Heart right ventricle (tissue), 16 donors: Measurements from ENCODE around the gene ASB13. TPM values are rescaled to one million over a fixed set of nuclear protein-coding genes. Genes with fewer than 3 reads are reported as not detected.

ENCODE experiments used
- ATAC-seq, 8 donors: fragments of 200-7000 bp; cut with Tn5 transposase; one replicate each; pipeline ENCODE4 v1.9.1; 2020; ENCODE audit warnings: mild to moderate bottlenecking in 8 of 8, moderate library complexity in 8 of 8, moderate number of reproducible peaks in 1 of 8
- DNase-seq, 2 donors: peaks; one replicate each; pipeline ENCODE4 v3.0.0-alpha.2; 2020
- H3K27ac ChIP-seq, 10 donors: fragments of 200-600 bp; sonication (generic) in 2 of 10; one replicate each; pipeline versions ENCODE4 v1.5.0 to v1.8.0; 2020 to 2022; ENCODE audit warnings: mild to moderate bottlenecking in 3 of 10
- H3K27me3 ChIP-seq, 7 donors: fragments of 200-600 bp; one replicate each; pipeline ENCODE4 v1.8.0; 2021 to 2022; ENCODE audit warnings: mild to moderate bottlenecking in 2 of 7
- H3K36me3 ChIP-seq, 9 donors: fragments of 200-600 bp; sonication (generic) in 1 of 9; one replicate each; pipeline versions ENCODE4 v1.5.0 to v1.8.0; 2020 to 2022; ENCODE audit warnings: mild to moderate bottlenecking in 2 of 9
- H3K4me1 ChIP-seq, 9 donors: fragments of 200-600 bp; sonication (generic) in 1 of 9; one replicate each; pipeline versions ENCODE4 v1.5.0 to v1.8.0; 2020 to 2022; ENCODE audit warnings: mild to moderate bottlenecking in 4 of 9
- H3K4me3 ChIP-seq, 10 donors: fragments of 200-600 bp; sonication (generic) in 2 of 10; one replicate each; pipeline versions ENCODE4 v1.5.0 to v1.8.0; 2020 to 2022; ENCODE audit warnings: mild to moderate bottlenecking in 7 of 10, moderate library complexity in 2 of 10
- H3K9me3 ChIP-seq, 11 donors: fragments of 200-600 bp in 10 of 11; sonication (generic) in 2 of 11; one replicate each; pipeline versions ENCODE4 v1.5.0 to v1.8.0; 2013 to 2022; ENCODE audit warnings: mild to moderate bottlenecking in 2 of 11, control low read depth in 1 of 11, moderate library complexity in 1 of 11
- WGBS, 2 donors: extraction: QIAGEN DNeasy Blood & Tissue Kit; methylation state at CpG; one replicate each; pipeline ENCODE4 v1.1.7; 2013; ENCODE audit warnings: inconsistent platforms in 1 of 2; 5-methylcytosine and 5-hydroxymethylcytosine counted together
- intact Hi-C, 10 donors: fragments of 100-400 bp; cut with DNase I; formaldehyde crosslinking; loops; one replicate each; pipeline versions ENCODE4 v1.11.1 to v1.14.2; 2022
- polyA plus RNA-seq, 2 donors: library from polyadenylated mRNA; stranded (reverse); fragments of 200-250 nt; gene quantifications; one replicate each; pipeline ENCODE4 v1.2.3, GENCODE V29; 2013
- total RNA-seq, 10 donors: library from RNA; stranded (reverse); fragmentation: NEBNext Ultra II Directional in 3 of 10; extraction: Animal tissue kit (Norgen Biotek cat#: 25700) in 3 of 10; gene quantifications; one replicate each; pipeline versions ENCODE4 v1.2.1 to v1.2.4, GENCODE V29; 2021 to 2023
- TF ChIP-seq, protein P1 (sequence below), 9 donors: fragments of 200-600 bp; sonication (generic) in 2 of 9; IDR thresholded peaks; one replicate each; pipeline versions ENCODE4 v1.5.0 to v1.8.0; 2021 to 2022; ENCODE audit warnings: antibody characterized with exemption in 9 of 9, mild to moderate bottlenecking in 5 of 9, moderate library complexity in 1 of 9
- donor health status: Arrhythmogenic right ventricular cardiomyopathy.
- donor health status: ischemic (EF 13 %, LVEDD 7.1; RV severe dilation, severe dysfunction).
- donor health status: healthy with polysubstance abuse.
- donor health status: DM: no; HTN: yes; CAD: no.
- donor health status: DM: no; HTN: no; CAD: no.
- donor health status: ischemic (EF 25% LVEDD 6.9; RV normal size, moderate dysfunction).
- donor health status: ischemic (EF 25% LVEDD 5.7; RV mildly dilated, moderate dysfunction).
- donor health status: healthy.
- donor health status: DM: yes; HTN: yes; CAD: no.
- donor health status: Ischemic cardiomyopathy.
- donor health status: ischemic (EF 35%, LVEDD 5.7; RV mildly dilated, moderate dysfunction).
- donor health status: nonischemic (EF 11% LVEDD 7.7; RV severe dilation, severe dysfunction).
- donor health status: DM: yes; HTN: yes; CAD: no.
- donor health status: PGD.
- donor health status: ischemic (EF 29% LVEDD 5.4; RV normal size, mild dysfunction).
- donor health status: nonischemic (EF 23%, LVEDD 6.1; RV moderate dilation, normal function).

The ASB13 gene
- total and polyA plus RNA-seq, 12 donors = 8.4 to 18.0 (median 13.4) TPM

DNA sequence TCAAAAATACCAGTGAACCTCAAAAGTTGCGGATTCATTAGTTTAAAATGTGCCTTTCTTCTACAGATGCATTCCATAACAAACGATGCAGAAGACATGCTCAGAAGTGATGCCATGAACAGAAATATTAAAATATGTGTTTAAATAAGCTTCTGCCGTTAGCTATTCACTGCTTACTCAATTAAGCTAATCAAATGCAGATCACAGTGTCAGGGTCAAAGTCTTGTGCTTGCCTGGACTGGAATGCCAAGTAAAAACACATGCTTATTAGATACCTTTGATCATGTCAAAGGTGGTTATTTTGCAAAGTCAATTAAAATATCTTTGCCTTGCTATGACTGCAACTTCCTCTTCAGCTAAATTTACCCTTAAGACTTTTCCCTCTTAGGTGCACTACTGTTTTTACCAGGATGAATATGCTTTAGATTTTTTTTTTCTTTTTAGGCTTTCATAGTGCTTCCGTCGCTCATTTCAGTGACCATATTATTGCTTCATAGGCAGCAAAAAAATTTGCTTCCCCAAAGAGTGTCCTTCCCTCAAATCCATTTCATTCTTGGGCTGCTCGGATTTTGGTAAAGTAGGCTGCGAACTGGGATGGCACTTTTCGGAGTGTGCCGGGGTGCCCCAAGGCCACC lies 905 bp downstream of the ASB13 start:
- no peaks in the 10 kb centered on the region for H3K9me3 ChIP-seq
- no peak for DNase-seq
- peak overlapping the region; percentile 66 to 99 (median 96) for H3K4me3 ChIP-seq
- ATAC-seq = no peak
- WGBS, 2 donors = 31 to 36% methylated on average over 9 of the region's 9 CpGs
- no peaks in the 10 kb centered on the region for H3K36me3 ChIP-seq
- intact Hi-C loops = no loop called here
- peaks cover 0 to 34% (median 17%) of the 10 kb centered on the region in 9 donors for H3K4me1 ChIP-seq
- no peaks in the 10 kb centered on the region for H3K27me3 ChIP-seq
- TF ChIP-seq, protein P1, sequence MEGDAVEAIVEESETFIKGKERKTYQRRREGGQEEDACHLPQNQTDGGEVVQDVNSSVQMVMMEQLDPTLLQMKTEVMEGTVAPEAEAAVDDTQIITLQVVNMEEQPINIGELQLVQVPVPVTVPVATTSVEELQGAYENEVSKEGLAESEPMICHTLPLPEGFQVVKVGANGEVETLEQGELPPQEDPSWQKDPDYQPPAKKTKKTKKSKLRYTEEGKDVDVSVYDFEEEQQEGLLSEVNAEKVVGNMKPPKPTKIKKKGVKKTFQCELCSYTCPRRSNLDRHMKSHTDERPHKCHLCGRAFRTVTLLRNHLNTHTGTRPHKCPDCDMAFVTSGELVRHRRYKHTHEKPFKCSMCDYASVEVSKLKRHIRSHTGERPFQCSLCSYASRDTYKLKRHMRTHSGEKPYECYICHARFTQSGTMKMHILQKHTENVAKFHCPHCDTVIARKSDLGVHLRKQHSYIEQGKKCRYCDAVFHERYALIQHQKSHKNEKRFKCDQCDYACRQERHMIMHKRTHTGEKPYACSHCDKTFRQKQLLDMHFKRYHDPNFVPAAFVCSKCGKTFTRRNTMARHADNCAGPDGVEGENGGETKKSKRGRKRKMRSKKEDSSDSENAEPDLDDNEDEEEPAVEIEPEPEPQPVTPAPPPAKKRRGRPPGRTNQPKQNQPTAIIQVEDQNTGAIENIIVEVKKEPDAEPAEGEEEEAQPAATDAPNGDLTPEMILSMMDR (IDR thresholded peaks at IDR 0.05) = no peak
- peak overlapping the region in 9 of 10 donors; percentile 74 to 86 (median 81) for H3K27ac ChIP-seq

GRCh38 chr10:5663692-5664427 lies 2.5 kb downstream of the ASB13 start:
- 75 to 77% methylated on average over 12 of the region's 12 CpGs for WGBS, 2 donors
- no peak overlapping the region for H3K4me3 ChIP-seq

DNA sequence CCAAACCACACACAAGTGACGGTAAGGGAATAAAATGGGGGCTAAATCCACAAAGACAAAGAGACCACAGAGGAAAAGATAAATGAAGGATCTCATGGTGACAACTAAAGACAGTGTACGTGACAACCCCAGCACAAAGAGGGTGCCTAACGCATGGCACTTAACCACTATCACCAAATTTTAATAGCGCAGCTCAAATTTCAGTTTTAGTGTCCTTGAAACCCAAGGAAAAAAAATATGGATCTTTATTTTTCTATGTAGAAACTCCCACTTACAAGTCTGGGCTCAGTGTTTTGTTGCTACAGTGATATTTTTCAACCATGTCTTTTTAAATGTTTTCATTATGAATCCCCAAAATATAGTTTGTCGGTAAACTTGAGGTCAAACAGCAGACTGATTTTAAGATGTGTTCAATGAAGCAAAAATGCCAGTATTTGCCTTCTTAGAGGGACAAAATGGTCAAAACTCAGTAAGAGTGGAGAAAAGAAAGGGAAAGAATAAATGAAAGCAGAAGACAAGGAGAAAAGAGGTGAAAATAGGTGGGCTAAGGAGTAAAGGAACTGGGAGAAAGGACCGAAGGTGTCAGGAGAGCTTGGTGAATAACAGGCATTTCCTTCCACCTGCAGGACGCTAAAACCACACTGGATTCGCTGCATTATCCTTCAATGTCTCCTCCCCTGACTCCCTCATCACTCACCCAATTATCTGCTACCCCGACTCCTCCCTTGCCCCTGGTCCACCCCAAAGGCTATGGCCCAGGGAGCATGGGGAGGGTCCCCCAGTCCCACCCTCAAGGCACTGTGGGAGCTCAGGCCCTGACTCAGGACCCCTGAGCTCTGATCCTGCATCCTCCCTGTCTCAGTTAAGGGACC lies 3.5 kb downstream of the ASB13 start:
- peaks cover 0 to 34% (median 17%) of the 10 kb centered on the region in 9 donors for H3K4me1 ChIP-seq
- H3K4me3 ChIP-seq = no peak overlapping the region
- no peaks in the 10 kb centered on the region for H3K27me3 ChIP-seq
- 90 to 93% methylated on average over 9 of the region's 9 CpGs for WGBS, 2 donors
- no peaks in the 10 kb centered on the region for H3K9me3 ChIP-seq
- TF ChIP-seq, protein P1 (IDR thresholded peaks at IDR 0.05) = no peak
- no peak for ATAC-seq
- no peak overlapping the region for H3K27ac ChIP-seq
- intact Hi-C loops = no loop called here
- DNase-seq = no peak
- no peaks in the 10 kb centered on the region for H3K36me3 ChIP-seq

More at GRCh38 chr10:5663692-5664427, 2.5 kb downstream of the ASB13 start:
- Histone ChIP-seq H3K4me1 (peaks cover 0 to 34% (median 17%) of the 10 kb centered on the region in 9 donors), H3K27ac (no peak overlapping the region), H3K9me3 (no peaks in the 10 kb centered on the region), H3K36me3 (no peaks in the 10 kb centered on the region), H3K27me3 (no peaks in the 10 kb centered on the region)
- intact Hi-C loops = no loop called here
- ATAC-seq = no peak
- DNase-seq = no peak
- TF ChIP-seq, protein P1 (IDR thresholded peaks at IDR 0.05) = no peak

DNA sequence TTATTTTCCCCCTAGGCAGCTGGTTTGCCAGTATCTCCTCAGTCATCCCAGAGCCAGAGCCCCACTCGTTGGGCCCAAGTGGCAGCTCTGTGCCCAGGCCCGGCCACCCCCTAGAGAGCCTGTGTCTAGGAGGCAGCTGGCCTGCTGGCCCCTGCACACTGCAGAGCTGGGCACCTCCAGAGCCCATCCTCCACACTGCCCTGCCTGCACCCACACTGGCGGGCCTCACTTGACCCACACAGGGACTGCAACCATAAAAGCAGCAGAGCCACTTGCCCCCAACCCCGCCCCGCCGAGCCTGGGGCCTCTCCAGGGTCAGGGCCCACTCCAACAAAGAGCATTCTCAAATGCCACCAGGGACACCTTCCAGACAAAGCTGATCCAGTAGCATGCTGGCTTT lies 5.4 kb downstream of the ASB13 start:
- no peak for DNase-seq
- TF ChIP-seq, protein P1 (IDR thresholded peaks at IDR 0.05) = no peak
- Histone ChIP-seq H3K4me3 (no peak overlapping the region), H3K36me3 (no peaks in the 10 kb centered on the region), H3K27ac (no peak overlapping the region), H3K27me3 (no peaks in the 10 kb centered on the region), H3K9me3 (no peaks in the 10 kb centered on the region), H3K4me1 (peaks cover 0 to 27% (median 10%) of the 10 kb centered on the region in 9 donors)
- intact Hi-C loops = no loop called here
- WGBS, 2 donors = 85 to 94% methylated on average over 6 of the region's 6 CpGs
- no peak for ATAC-seq
